ENCODE measurements around the gene PRELID1. TPM values are rescaled to one million over a fixed set of nuclear protein-coding genes. Genes with fewer than 3 reads are reported as not detected.

Gene PRELID1
- total and polyA plus RNA-seq, 5 donors from 2014 or later = 60.6 to 210 (median 191) TPM

- Histone ChIP-seq H3K9me3 (ENCODE audit: control insufficient read depth in 2 of 2, low read length in 2 of 2) (peaks cover 3 to 7% of the 10 kb centered on the region in 2 experiments), H3K27me3 (ENCODE audit: control insufficient read depth, insufficient read depth, low read length) (no peaks in the 10 kb centered on the region), H3K4me1 (ENCODE audit: control insufficient read depth, insufficient read depth, low read length, poor library complexity, severe bottlenecking) (no peaks in the 10 kb centered on the region), H3K36me3 (ENCODE audit: control insufficient read depth, insufficient read depth, low read length) (peaks cover 83% of the 10 kb centered on the region), H3K4me3 (ENCODE audit: low read depth, low read length) (no peak overlapping the region), H3K27ac (ENCODE audit: insufficient read depth, low read length, poor library complexity, severe bottlenecking) (no peak overlapping the region)
- no peaks in the 10 kb centered on the region for H3K27me3 Mint-ChIP-seq
- peaks cover 3 to 11% (median 7%) of the 10 kb centered on the region in 4 donors for H3K4me1 Mint-ChIP-seq
- H3K9me3 Mint-ChIP-seq = peaks cover 0 to 6% (median 1%) of the 10 kb centered on the region in 7 donors
- H3K4me3 Mint-ChIP-seq = no peak overlapping the region
- H3K27ac Mint-ChIP-seq = no peak overlapping the region
- ATAC-seq (ENCODE audit: low read depth in 2 of 2) = no peak
- DNase-seq = no peak
- peaks cover 36% of the 10 kb centered on the region for H3K36me3 Mint-ChIP-seq
Measured at GRCh38 chr5:177334781-177335700, 31.4 kb downstream of the PRELID1 start.

- peaks cover 3 to 11% (median 6%) of the 10 kb centered on the region in 4 donors for H3K4me1 Mint-ChIP-seq
- Histone ChIP-seq H3K4me3 (ENCODE audit: low read depth, low read length) (no peak overlapping the region), H3K36me3 (ENCODE audit: control insufficient read depth, insufficient read depth, low read length) (peaks cover 84% of the 10 kb centered on the region), H3K9me3 (ENCODE audit: control insufficient read depth in 2 of 2, low read length in 2 of 2) (peaks cover 5 to 11% of the 10 kb centered on the region in 2 experiments), H3K27ac (ENCODE audit: insufficient read depth, low read length, poor library complexity, severe bottlenecking) (no peak overlapping the region), H3K27me3 (ENCODE audit: control insufficient read depth, insufficient read depth, low read length) (no peaks in the 10 kb centered on the region), H3K4me1 (ENCODE audit: control insufficient read depth, insufficient read depth, low read length, poor library complexity, severe bottlenecking) (no peaks in the 10 kb centered on the region)
- H3K4me3 Mint-ChIP-seq = no peak overlapping the region
- DNase-seq = no peak
- no peak overlapping the region for H3K27ac Mint-ChIP-seq
- H3K36me3 Mint-ChIP-seq = peaks cover 31% of the 10 kb centered on the region
- no peaks in the 10 kb centered on the region for H3K27me3 Mint-ChIP-seq
- ATAC-seq (ENCODE audit: low read depth in 2 of 2) = no peak
- peaks cover 0 to 6% (median 1%) of the 10 kb centered on the region in 7 donors for H3K9me3 Mint-ChIP-seq
Measured at GRCh38 chr5:177335701-177336065, 32.1 kb downstream of the PRELID1 start.

- H3K9me3 Mint-ChIP-seq = peaks cover 0 to 6% (median 1%) of the 10 kb centered on the region in 7 donors
- no peak overlapping the region for H3K27ac Mint-ChIP-seq
- no peaks in the 10 kb centered on the region for H3K4me1 ChIP-seq (ENCODE audit: control insufficient read depth, insufficient read depth, low read length, poor library complexity, severe bottlenecking)
- ATAC-seq (ENCODE audit: low read depth in 2 of 2) = peak in 1 of 2 donors; percentile 35
- H3K4me3 ChIP-seq (ENCODE audit: low read depth, low read length) = no peak overlapping the region
- peaks cover 3 to 11% (median 6%) of the 10 kb centered on the region in 4 donors for H3K4me1 Mint-ChIP-seq
- peaks cover 5 to 11% of the 10 kb centered on the region in 2 experiments for H3K9me3 ChIP-seq (ENCODE audit: control insufficient read depth in 2 of 2, low read length in 2 of 2)
- H3K27me3 ChIP-seq (ENCODE audit: control insufficient read depth, insufficient read depth, low read length) = no peaks in the 10 kb centered on the region
- peaks cover 82% of the 10 kb centered on the region for H3K36me3 ChIP-seq (ENCODE audit: control insufficient read depth, insufficient read depth, low read length)
- peaks cover 30% of the 10 kb centered on the region for H3K36me3 Mint-ChIP-seq
- H3K27ac ChIP-seq (ENCODE audit: insufficient read depth, low read length, poor library complexity, severe bottlenecking) = no peak overlapping the region
- no peaks in the 10 kb centered on the region for H3K27me3 Mint-ChIP-seq
- peak in 1 of 3 donors; percentile 48 for DNase-seq
- H3K4me3 Mint-ChIP-seq = no peak overlapping the region
Measured at GRCh38 chr5:177336112-177336511, 32.5 kb downstream of the PRELID1 start.

- Mint-ChIP-seq H3K4me1 (peaks cover 6 to 16% (median 9%) of the 10 kb centered on the region in 4 donors), H3K27me3 (no peaks in the 10 kb centered on the region), H3K4me3 (no peak overlapping the region), H3K27ac (no peak overlapping the region), H3K36me3 (peaks cover 37% of the 10 kb centered on the region), H3K9me3 (peaks cover 0 to 6% (median 3%) of the 10 kb centered on the region in 7 donors)
- no peak overlapping the region for H3K27ac ChIP-seq (ENCODE audit: insufficient read depth, low read length, poor library complexity, severe bottlenecking)
- ATAC-seq (ENCODE audit: low read depth in 2 of 2) (no peak), DNase-seq (no peak)
- no peaks in the 10 kb centered on the region for H3K27me3 ChIP-seq (ENCODE audit: control insufficient read depth, insufficient read depth, low read length)
- H3K4me1 ChIP-seq (ENCODE audit: control insufficient read depth, insufficient read depth, low read length, poor library complexity, severe bottlenecking) = no peaks in the 10 kb centered on the region
- peaks cover 82% of the 10 kb centered on the region for H3K36me3 ChIP-seq (ENCODE audit: control insufficient read depth, insufficient read depth, low read length)
- peaks cover 5 to 11% of the 10 kb centered on the region in 2 experiments for H3K9me3 ChIP-seq (ENCODE audit: control insufficient read depth in 2 of 2, low read length in 2 of 2)
- no peak overlapping the region for H3K4me3 ChIP-seq (ENCODE audit: low read depth, low read length)
Measured at GRCh38 chr5:177336603-177337494, 33.2 kb downstream of the PRELID1 start.

- ATAC-seq (ENCODE audit: low read depth in 2 of 2) (no peak), DNase-seq (no peak)
- H3K36me3 Mint-ChIP-seq = peaks cover 39% of the 10 kb centered on the region
- no peak overlapping the region for H3K27ac Mint-ChIP-seq
- H3K4me3 Mint-ChIP-seq = no peak overlapping the region
- peaks cover 7 to 19% (median 12%) of the 10 kb centered on the region in 4 donors for H3K4me1 Mint-ChIP-seq
- peaks cover 0 to 6% (median 3%) of the 10 kb centered on the region in 7 donors for H3K9me3 Mint-ChIP-seq
- no peak overlapping the region for H3K27ac ChIP-seq (ENCODE audit: insufficient read depth, low read length, poor library complexity, severe bottlenecking)
- H3K27me3 ChIP-seq (ENCODE audit: control insufficient read depth, insufficient read depth, low read length) = no peaks in the 10 kb centered on the region
- H3K4me3 ChIP-seq (ENCODE audit: low read depth, low read length) = no peak overlapping the region
- H3K4me1 ChIP-seq (ENCODE audit: control insufficient read depth, insufficient read depth, low read length, poor library complexity, severe bottlenecking) = no peaks in the 10 kb centered on the region
- no peaks in the 10 kb centered on the region for H3K27me3 Mint-ChIP-seq
- H3K36me3 ChIP-seq (ENCODE audit: control insufficient read depth, insufficient read depth, low read length) = peaks cover 88% of the 10 kb centered on the region
- peaks cover 5 to 11% of the 10 kb centered on the region in 2 experiments for H3K9me3 ChIP-seq (ENCODE audit: control insufficient read depth in 2 of 2, low read length in 2 of 2)
Measured at GRCh38 chr5:177338251-177339106, 34.9 kb downstream of the PRELID1 start.

GRCh38 chr5:177339107-177339638 is 35.6 kb downstream of the PRELID1 start:
- Mint-ChIP-seq H3K27me3 (no peaks in the 10 kb centered on the region), H3K36me3 (peaks cover 38% of the 10 kb centered on the region), H3K4me3 (no peak overlapping the region), H3K9me3 (peaks cover 0 to 6% (median 3%) of the 10 kb centered on the region in 7 donors), H3K4me1 (peaks cover 10 to 22% (median 11%) of the 10 kb centered on the region in 4 donors), H3K27ac (no peak overlapping the region)
- Histone ChIP-seq H3K27ac (ENCODE audit: insufficient read depth, low read length, poor library complexity, severe bottlenecking) (no peak overlapping the region), H3K9me3 (ENCODE audit: control insufficient read depth in 2 of 2, low read length in 2 of 2) (peaks cover 5 to 11% of the 10 kb centered on the region in 2 experiments), H3K4me1 (ENCODE audit: control insufficient read depth, insufficient read depth, low read length, poor library complexity, severe bottlenecking) (no peaks in the 10 kb centered on the region), H3K27me3 (ENCODE audit: control insufficient read depth, insufficient read depth, low read length) (no peaks in the 10 kb centered on the region), H3K36me3 (ENCODE audit: control insufficient read depth, insufficient read depth, low read length) (peaks cover 82% of the 10 kb centered on the region), H3K4me3 (ENCODE audit: low read depth, low read length) (no peak overlapping the region)
- no peak for ATAC-seq (ENCODE audit: low read depth in 2 of 2)
- no peak for DNase-seq

Measured in CD4-positive, CD25-positive, alpha-beta regulatory T cell (primary cell).